GM23338 (cell line): ENCODE measurements around the gene SPRED2.

ENCODE experiments used
- CTCF ChIP-seq, 2 experiments: fragments of 200-600 bp in 1 of 2; sonication (generic) in 1 of 2; conservative IDR thresholded peaks; 2 replicates each; pipeline versions ENCODE4 v1.5.1 to v1.6.1; 2016 to 2017; ENCODE audit warnings: antibody characterized with exemption in 2 of 2, low read depth in 2 of 2, mild to moderate bottlenecking in 2 of 2, moderate library complexity in 1 of 2
- EZH2phosphoT487 ChIP-seq: fragments of 200-600 bp; sonication (generic); IDR thresholded peaks from one replicate; pipeline ENCODE4 v1.8.1; 2018; ENCODE audit warnings: antibody characterized with exemption; ENCODE audit not compliant: unreplicated experiment
- POLR2AphosphoS5 ChIP-seq: IDR thresholded peaks from 2 replicates; pipeline ENCODE4 v1.6.1; 2016; ENCODE audit warnings: antibody characterized with exemption, low read depth
- STAT1 ChIP-seq: IDR thresholded peaks from one replicate; pipeline ENCODE4 v1.6.1; 2016; ENCODE audit warnings: antibody characterized with exemption; ENCODE audit not compliant: unreplicated experiment

- TF ChIP-seq CTCF (conservative IDR thresholded peaks at IDR 0.05; ENCODE audit: low read depth in 2 of 2) (no peak), STAT1 (no peak), POLR2AphosphoS5 (no peak), EZH2phosphoT487 (no peak)
These were observed 8.0 kb downstream of the SPRED2 start for GRCh38 chr2:65424391-65424790.
